HEK293T (cell line): ENCODE measurements around the gene C1GALT1.

Experiments
- CTCF ChIA-PET: fragments of 350-600 bp; formaldehyde crosslinking; extraction: SDS; loops from one replicate; lab custom pipeline; 2021; ENCODE audit warnings: antibody characterized with exemption, inconsistent platforms; lab: Yijun Ruan, JAX
- POLR2A ChIA-PET: fragments of 350-600 bp; formaldehyde crosslinking; extraction: SDS; loops from one replicate; lab custom pipeline; 2020; ENCODE audit warnings: antibody characterized with exemption, inconsistent platforms; lab: Yijun Ruan, JAX
- DNase-seq: peaks from one replicate; pipeline ENCODE4 v3.0.0; 2012; ENCODE audit warnings: mixed read lengths; ENCODE audit errors: extremely low spot score
- ARNT ChIP-seq: fragments of 450-650 bp; IDR thresholded peaks from 2 replicates; pipeline ENCODE4 v1.6.1; 2017; ENCODE audit warnings: mild to moderate bottlenecking
- BHLHE40 ChIP-seq: fragments of 450-650 bp; IDR thresholded peaks from 2 replicates; pipeline ENCODE4 v1.6.1; 2016; ENCODE audit warnings: mild to moderate bottlenecking, moderate library complexity, borderline replicate concordance
- CTBP1 ChIP-seq: fragments of 450-650 bp; IDR thresholded peaks from 2 replicates; pipeline ENCODE4 v1.6.1; 2016; ENCODE audit warnings: borderline replicate concordance
- ELF4 ChIP-seq: fragments of 450-650 bp; IDR thresholded peaks from 2 replicates; pipeline ENCODE4 v1.6.1; 2017; ENCODE audit warnings: antibody characterized with exemption
- FOXA1 ChIP-seq: fragments of 450-650 bp; IDR thresholded peaks from 2 replicates; pipeline ENCODE4 v1.6.1; 2016; ENCODE audit warnings: mild to moderate bottlenecking
- FOXK2 ChIP-seq: fragments of 450-650 bp; IDR thresholded peaks from 2 replicates; pipeline ENCODE4 v1.6.1; 2016; ENCODE audit warnings: mild to moderate bottlenecking
- FOXM1 ChIP-seq: fragments of 450-650 bp; IDR thresholded peaks from 2 replicates; pipeline ENCODE4 v1.6.1; 2017; ENCODE audit warnings: mild to moderate bottlenecking, borderline replicate concordance
- HDGF ChIP-seq: fragments of 450-650 bp; IDR thresholded peaks from 2 replicates; pipeline ENCODE4 v1.6.1; 2017; ENCODE audit warnings: antibody characterized with exemption, borderline replicate concordance
- L3MBTL2 ChIP-seq: fragments of 450-650 bp; conservative IDR thresholded peaks from 2 replicates; pipeline ENCODE4 v1.6.1; 2016; ENCODE audit warnings: mild to moderate bottlenecking
- LEF1 ChIP-seq: fragments of 450-650 bp; IDR thresholded peaks from 2 replicates; pipeline ENCODE4 v1.6.1; 2017; ENCODE audit warnings: mild to moderate bottlenecking, borderline replicate concordance
- NFRKB ChIP-seq: fragments of 450-650 bp; IDR thresholded peaks from 2 replicates; pipeline ENCODE4 v1.6.1; 2016; ENCODE audit warnings: mild to moderate bottlenecking, moderate library complexity
- SP1 ChIP-seq: fragments of 450-650 bp; IDR thresholded peaks from 2 replicates; pipeline ENCODE4 v1.6.1; 2017
- SUZ12 ChIP-seq: fragments of 450-650 bp; IDR thresholded peaks from 2 replicates; pipeline ENCODE4 v1.6.1; 2016; ENCODE audit warnings: mild to moderate bottlenecking
- TARDBP ChIP-seq: fragments of 450-650 bp; IDR thresholded peaks from 2 replicates; pipeline ENCODE4 v1.6.1; 2016
- ZNF384 ChIP-seq: fragments of 450-650 bp; IDR thresholded peaks from 2 replicates; pipeline ENCODE4 v1.6.1; 2016
- TF ChIP-seq, protein P1 (sequence below): fragments of 450-650 bp; IDR thresholded peaks from 2 replicates; pipeline ENCODE4 v1.6.1; 2016

C1GALT1 gene

DNA sequence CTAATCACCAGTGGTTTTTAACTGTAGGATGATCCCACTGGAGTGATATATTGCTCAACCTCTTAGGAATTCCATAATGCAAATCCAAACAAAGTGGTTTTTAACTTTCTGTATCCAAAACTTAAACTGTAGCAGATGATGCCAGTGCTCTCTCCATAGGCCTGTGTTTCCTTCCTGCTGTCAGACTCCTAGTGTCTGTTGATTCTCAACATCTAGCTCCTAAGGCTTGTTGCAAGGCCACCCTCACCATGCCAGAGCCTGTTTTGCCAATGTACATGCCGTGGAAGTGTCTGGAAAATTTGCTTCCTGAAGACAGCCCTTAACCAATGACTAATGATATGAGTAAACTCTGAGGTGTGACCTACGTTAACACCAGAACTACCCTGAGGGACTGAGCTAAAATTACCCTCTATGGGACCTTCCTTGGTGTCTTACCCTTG, 39.3 kb downstream of the C1GALT1 start:
- no peak for TF ChIP-seq SUZ12
- no peak for TF ChIP-seq CTBP1
- TF ChIP-seq BHLHE40, result no peak
- TF ChIP-seq L3MBTL2, result no peak
- TF ChIP-seq LEF1, result no peak
- no peak for TF ChIP-seq NFRKB
- TF ChIP-seq TARDBP, result no peak
- no peak for TF ChIP-seq SP1
- TF ChIP-seq FOXK2, result no peak
- no peak for TF ChIP-seq HDGF
- TF ChIP-seq ELF4, result no peak
- TF ChIP-seq ARNT, result no peak
- TF ChIP-seq ZNF384, result no peak
- ChIA-PET POLR2A (no interaction called here), CTCF (interaction anchor here (1.1 kb wide), 1 partner anchor 118 kb away, joined by 3 read pairs; no protein-coding TSS in a partner anchor)
- DNase-seq, result no peak

GRCh38 chr7:7223250-7223649, 40.9 kb downstream of the C1GALT1 start:
- ChIA-PET CTCF (no interaction called here), POLR2A (no interaction called here)
- no peak for DNase-seq
- TF ChIP-seq, protein P1, sequence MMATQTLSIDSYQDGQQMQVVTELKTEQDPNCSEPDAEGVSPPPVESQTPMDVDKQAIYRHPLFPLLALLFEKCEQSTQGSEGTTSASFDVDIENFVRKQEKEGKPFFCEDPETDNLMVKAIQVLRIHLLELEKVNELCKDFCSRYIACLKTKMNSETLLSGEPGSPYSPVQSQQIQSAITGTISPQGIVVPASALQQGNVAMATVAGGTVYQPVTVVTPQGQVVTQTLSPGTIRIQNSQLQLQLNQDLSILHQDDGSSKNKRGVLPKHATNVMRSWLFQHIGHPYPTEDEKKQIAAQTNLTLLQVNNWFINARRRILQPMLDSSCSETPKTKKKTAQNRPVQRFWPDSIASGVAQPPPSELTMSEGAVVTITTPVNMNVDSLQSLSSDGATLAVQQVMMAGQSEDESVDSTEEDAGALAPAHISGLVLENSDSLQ, result no peak
- TF ChIP-seq FOXA1 (no peak), ARNT (no peak), ZNF384 (no peak), FOXM1 (no peak), LEF1 (no peak), SP1 (no peak), NFRKB (no peak), SUZ12 (no peak), FOXK2 (no peak), L3MBTL2 (no peak), BHLHE40 (no peak), ELF4 (no peak), HDGF (no peak), TARDBP (no peak), CTBP1 (no peak)

DNA sequence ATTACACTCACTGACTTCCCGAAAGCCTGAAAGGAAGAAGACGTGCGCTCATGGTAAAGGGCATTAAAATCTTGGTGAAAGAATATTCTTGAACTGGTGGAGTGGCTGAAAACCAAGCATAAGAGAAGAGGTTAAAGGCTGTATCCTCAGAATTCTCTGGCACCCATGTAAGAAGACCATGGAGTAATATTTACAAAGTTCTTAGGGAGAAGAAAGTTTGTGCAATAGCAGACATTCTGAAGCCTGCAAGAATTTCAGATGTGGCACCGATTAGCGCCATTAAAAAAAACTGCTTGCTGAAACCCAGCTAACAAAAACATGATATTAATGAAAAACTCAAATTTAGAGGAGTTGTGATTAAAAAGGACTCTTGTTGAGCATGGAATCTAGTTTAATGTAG, 44.1 kb downstream of the C1GALT1 start:
- CTCF ChIA-PET, result no interaction called here
- POLR2A ChIA-PET, result no interaction called here
- no peak for TF ChIP-seq CTBP1
- TF ChIP-seq ARNT, result no peak
- no peak for TF ChIP-seq NFRKB
- no peak for TF ChIP-seq SP1
- no peak for TF ChIP-seq FOXK2
- TF ChIP-seq, protein P1, result no peak
- TF ChIP-seq ZNF384, result no peak
- no peak for TF ChIP-seq ELF4
- no peak for TF ChIP-seq HDGF
- TF ChIP-seq L3MBTL2, result no peak
- no peak for DNase-seq

- DNase-seq, result no peak
- ChIA-PET POLR2A (no interaction called here), CTCF (interaction anchor here (0.6 kb wide), 1 partner anchor 148 kb away, joined by 4 read pairs; no protein-coding TSS in a partner anchor)
- TF ChIP-seq FOXA1, result no peak
These were observed 46.1 kb downstream of the C1GALT1 start for GRCh38 chr7:7228472-7228871.

DNA sequence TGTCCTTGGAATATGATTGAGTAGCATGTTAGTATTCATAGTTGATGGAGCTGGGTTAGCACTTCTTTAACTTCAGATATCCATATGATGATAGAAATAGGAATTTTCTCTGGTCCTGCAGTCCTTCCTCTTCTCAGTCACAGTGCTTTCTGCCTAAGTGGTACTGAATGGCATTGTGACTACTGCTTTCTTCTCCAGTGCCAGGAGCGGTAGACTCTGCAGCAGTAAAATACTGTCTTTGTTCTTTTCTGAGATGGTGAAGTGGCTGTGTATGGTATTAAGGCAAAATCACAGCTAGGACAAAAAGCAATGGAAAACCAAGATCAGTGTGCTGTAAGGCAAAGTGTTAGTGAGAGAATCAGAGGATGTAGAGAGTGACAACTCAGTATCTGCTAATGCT, 46.6 kb downstream of the C1GALT1 start:
- TF ChIP-seq HDGF, result no peak
- no peak for DNase-seq
- ChIA-PET POLR2A (no interaction called here), CTCF (interaction anchor here (0.6 kb wide), 1 partner anchor 148 kb away, joined by 4 read pairs; no protein-coding TSS in a partner anchor)

DNA sequence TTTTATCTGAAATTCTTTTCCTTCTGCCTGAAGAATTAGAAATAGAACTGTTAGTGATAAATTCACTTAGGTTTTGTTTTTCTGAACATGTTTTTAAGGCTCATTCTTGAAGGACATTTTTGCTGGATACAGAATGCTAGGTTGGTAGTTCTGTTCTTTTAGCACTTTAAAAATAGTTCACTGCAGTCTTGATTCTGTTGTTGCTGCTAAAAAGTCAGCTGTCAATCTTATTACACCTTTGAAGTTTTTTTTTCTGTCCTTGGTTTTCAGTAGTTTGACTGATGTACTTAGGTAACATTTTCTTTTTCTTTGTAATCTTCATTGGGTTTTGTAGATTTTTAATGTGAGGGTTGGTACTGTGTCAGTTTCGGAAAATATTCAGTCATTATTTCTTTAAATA, 48.7 kb downstream of the C1GALT1 start:
- CTCF ChIA-PET, result interaction anchor here (0.7 kb wide), 1 partner anchor 33 kb away, joined by 3 read pairs; no protein-coding TSS in a partner anchor
- no peak for DNase-seq
- TF ChIP-seq, protein P1, result no peak
- POLR2A ChIA-PET, result no interaction called here

- POLR2A ChIA-PET, result no interaction called here
- no peak for DNase-seq
- CTCF ChIA-PET, result interaction anchor here (0.7 kb wide), 1 partner anchor 34 kb away, joined by 3 read pairs; no protein-coding TSS in a partner anchor
- TF ChIP-seq ARNT (no peak), BHLHE40 (no peak), FOXM1 (no peak), FOXK2 (no peak)
- TF ChIP-seq, protein P1, result no peak
These were observed 49.5 kb downstream of the C1GALT1 start for GRCh38 chr7:7231865-7232264.
